Stimulated activated effector memory CD8-positive, alpha-beta T cell treated with anti-CD3 and anti-CD28 coated beads, Interleukin-12 subunit alpha, Interleukin-12 subunit beta, amount 100 ng/mL, for 72 hours (primary cell): ENCODE measurements around the gene TAOK1.
A peak's percentile ranks its signal among the peaks of the same experiment; 100 is the strongest.
"Not testable (repeated sequence)": the region's sequence is repeated elsewhere in the genome, so short reads cannot be mapped to it uniquely, and the experiment has no call there.

Experiments
- ATAC-seq: fragments of 150-1000 bp; cut with Tn5 transposase; 2 replicates; pipeline ENCODE4 v1.10.0; 2021
- DNase-seq, 2 donors: peaks; one replicate each; pipeline ENCODE4 v3.0.0; 2021 to 2022; ENCODE audit warnings: low spot score in 2 of 2
- H3K27ac Mint-ChIP-seq: one replicate; pipeline ENCODE4 v1.8.0; 2022; ENCODE audit warnings: mild to moderate bottlenecking, mixed read lengths
- H3K36me3 Mint-ChIP-seq: one replicate; pipeline ENCODE4 v1.8.0; 2022; ENCODE audit warnings: mild to moderate bottlenecking, mixed read lengths
- H3K4me1 Mint-ChIP-seq: one replicate; pipeline ENCODE4 v1.8.0; 2022; ENCODE audit warnings: mixed read lengths
- H3K4me3 Mint-ChIP-seq: one replicate; pipeline ENCODE4 v1.8.0; 2022; ENCODE audit warnings: mild to moderate bottlenecking, mixed read lengths
- H3K9me3 Mint-ChIP-seq: one replicate; pipeline ENCODE4 v1.8.0; 2022; ENCODE audit warnings: mixed read lengths

The TAOK1 gene

DNA sequence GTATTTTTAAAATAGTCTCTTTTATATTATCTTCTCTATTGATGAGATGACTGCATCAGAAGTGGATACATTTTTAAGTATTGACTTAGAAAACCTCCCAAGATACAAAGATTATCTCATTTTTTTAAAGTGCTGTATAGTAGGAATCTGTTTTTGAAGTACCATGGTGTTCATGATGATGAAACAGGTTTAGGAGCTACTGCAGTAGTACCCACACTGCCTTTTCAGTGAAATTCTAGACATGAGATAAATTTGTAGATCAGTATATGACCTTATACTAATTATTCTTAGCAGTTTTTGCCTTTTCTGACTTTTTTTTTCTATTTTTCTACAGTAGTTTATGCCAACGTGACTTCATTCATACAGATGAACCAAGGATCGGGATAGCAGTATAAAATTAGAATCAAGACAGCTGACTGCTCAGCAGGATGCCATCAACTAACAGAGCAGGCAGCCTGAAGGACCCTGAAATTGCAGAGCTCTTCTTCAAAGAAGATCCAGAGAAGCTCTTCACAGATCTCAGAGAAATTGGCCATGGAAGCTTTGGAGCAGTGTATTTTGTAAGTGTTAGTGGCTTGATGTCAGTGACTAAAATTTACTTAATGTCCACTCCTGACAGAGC, 61.1 kb downstream of the TAOK1 start:
- peaks cover 60% of the 10 kb centered on the region for H3K36me3 Mint-ChIP-seq
- H3K4me1 Mint-ChIP-seq, result peaks cover 32% of the 10 kb centered on the region
- H3K27ac Mint-ChIP-seq, result peak overlapping the region; percentile 58
- ATAC-seq (no peak), DNase-seq (no peak)
- no peak overlapping the region for H3K4me3 Mint-ChIP-seq
- no peaks in the 10 kb centered on the region for H3K9me3 Mint-ChIP-seq

DNA sequence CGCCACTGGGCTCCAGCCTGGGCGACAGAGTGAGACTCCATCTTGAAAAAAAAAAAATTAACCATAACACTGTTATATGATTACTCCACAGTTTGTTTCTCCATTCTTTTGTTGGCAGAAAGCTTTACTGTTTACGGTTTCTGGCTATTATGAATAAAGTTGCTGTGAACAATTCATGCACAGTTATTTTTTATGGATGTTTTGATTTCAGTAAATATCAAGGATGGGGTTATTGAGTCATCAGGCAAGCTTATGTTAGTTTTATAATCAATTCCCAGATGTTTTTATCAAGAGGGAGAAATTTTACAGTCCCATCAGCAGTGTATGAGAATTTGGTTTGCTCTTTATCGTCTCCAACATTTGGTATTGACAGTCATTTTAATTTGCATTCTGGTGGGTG, 67.9 kb downstream of the TAOK1 start:
- DNase-seq, result no peak
- peaks cover 11% of the 10 kb centered on the region for H3K4me1 Mint-ChIP-seq
- no peak for ATAC-seq
- H3K4me3 Mint-ChIP-seq, result no peak overlapping the region
- peaks cover 76% of the 10 kb centered on the region for H3K36me3 Mint-ChIP-seq
- H3K9me3 Mint-ChIP-seq, result no peaks in the 10 kb centered on the region
- no peak overlapping the region for H3K27ac Mint-ChIP-seq

DNA sequence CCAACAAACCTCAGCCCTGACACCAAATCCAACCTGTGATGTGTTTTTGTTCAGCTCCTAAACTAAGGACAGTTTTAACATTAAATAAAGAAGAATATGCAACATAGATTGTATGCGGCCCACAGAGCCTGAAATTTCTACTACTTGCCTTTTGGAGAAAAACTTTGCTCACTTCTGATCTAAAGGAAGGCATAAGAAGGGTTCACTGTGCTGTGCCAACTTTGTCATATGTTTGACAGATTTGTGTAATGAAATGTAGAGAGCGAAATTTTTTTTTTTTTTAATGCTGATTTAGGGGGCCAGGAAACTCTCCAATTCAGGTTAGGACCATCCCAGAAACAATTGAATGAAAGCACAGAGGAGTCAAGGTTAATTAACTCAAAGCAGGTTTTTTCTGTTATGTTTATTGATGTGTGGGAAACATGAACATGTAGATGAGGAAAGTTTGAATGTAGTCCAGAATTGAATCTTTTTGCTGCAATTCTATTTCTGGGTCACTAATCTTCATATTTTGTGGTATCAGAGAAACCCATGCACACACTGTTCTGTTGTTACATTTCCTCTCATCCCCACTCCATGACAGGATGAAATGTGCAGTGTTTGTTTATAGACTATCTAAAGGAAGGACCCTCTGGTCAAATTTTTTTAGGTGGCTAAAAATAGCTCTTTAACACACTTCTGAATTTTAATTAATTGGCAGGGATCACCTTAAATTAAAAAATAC, 71.5 kb downstream of the TAOK1 start:
- H3K4me3 Mint-ChIP-seq, result no peak overlapping the region
- H3K27ac Mint-ChIP-seq, result peak overlapping the region; percentile 60
- no peak for ATAC-seq
- H3K9me3 Mint-ChIP-seq, result no peaks in the 10 kb centered on the region
- no peaks in the 10 kb centered on the region for H3K4me1 Mint-ChIP-seq
- no peak for DNase-seq
- peaks cover 77% of the 10 kb centered on the region for H3K36me3 Mint-ChIP-seq

DNA sequence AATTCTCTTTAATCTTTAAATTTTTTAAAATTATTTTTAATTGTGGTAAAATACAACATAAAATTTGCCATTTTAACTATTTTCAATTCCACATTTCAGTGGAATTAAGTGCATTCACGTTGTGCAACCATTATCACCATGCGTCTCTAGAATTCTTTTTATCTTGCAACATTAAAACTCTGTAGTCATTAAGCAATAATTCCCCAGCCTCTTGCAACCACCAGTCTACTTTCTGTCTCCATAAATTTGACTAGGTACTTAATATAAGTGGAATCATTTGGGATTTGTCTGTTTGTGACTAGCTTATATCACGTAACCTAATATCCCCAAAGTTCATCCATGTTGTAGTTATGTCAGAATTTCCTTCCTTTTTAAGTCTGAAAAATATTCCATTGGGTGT, 79.1 kb downstream of the TAOK1 start:
- H3K9me3 Mint-ChIP-seq, result no peaks in the 10 kb centered on the region
- no peak overlapping the region for H3K27ac Mint-ChIP-seq
- H3K36me3 Mint-ChIP-seq, result peaks cover 93% of the 10 kb centered on the region
- no peak overlapping the region for H3K4me3 Mint-ChIP-seq
- DNase-seq (no peak), ATAC-seq (no peak)
- no peaks in the 10 kb centered on the region for H3K4me1 Mint-ChIP-seq

DNA sequence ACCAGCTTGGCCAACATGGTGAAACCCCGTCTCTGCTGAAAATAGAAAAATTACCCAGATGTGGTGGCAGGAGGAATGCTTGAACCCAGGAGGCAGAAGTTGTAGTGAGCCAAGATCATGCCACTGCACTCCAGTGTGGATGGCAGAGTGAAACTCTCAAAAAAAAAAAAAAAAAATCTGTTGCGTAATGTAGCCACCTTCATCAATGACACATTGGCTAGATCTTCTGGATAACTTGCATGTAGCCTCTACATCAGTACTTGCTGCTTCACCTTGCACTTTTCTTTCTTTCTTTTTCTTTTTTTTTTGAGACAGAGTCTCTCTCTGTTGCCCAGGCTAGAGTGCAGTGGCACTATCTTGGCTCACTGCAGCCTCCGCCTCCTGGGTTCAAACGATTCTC, 83.3 kb downstream of the TAOK1 start:
- H3K27ac Mint-ChIP-seq, result peak overlapping the region; percentile 34
- peaks cover 80% of the 10 kb centered on the region for H3K36me3 Mint-ChIP-seq

DNA sequence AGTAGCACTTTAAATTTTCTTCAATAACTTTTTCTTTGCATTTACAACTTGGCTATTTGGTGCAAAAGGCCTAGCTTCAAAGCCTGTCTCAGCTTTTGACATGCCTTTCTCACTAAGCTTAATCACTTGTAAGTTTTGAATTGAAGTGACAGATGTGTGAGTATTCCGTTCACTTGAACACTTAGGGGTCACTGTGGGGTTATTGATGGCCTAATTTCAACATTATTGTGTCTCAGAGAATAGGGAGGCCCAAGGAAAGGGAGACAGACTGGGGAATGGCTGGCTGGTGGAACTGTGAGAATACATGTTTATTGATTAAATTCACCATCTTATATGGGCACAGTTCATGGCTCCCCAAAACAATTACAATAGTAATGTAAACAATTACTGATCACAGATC, 84.1 kb downstream of the TAOK1 start:
- H3K27ac Mint-ChIP-seq, result no peak overlapping the region
- no peaks in the 10 kb centered on the region for H3K4me1 Mint-ChIP-seq
- DNase-seq (no peak), ATAC-seq (no peak)
- H3K9me3 Mint-ChIP-seq, result no peaks in the 10 kb centered on the region
- peaks cover 82% of the 10 kb centered on the region for H3K36me3 Mint-ChIP-seq
- no peak overlapping the region for H3K4me3 Mint-ChIP-seq

More for the DNA sequence above, 83.3 kb downstream of the TAOK1 start:
- H3K4me1 Mint-ChIP-seq, ATAC-seq, H3K9me3 Mint-ChIP-seq, DNase-seq, H3K4me3 Mint-ChIP-seq: not testable (repeated sequence)

DNA sequence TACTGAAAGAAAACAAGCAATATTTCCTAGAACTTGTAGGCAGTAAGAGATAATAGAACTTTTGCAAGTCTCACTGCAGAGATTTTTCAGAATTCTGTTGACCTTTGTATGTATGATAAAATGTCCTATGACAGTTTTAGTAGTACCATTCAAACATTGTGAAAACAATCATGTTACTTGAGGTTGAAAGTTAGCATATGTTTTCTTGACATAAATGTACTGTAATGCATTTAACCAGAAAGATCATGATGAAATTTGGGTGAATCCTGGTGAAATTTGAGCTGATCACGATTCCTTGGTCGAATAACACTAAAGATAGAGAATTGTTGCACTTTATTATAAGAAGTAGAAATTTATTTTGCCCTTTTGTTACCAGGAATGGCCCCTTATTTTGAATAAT, 85.7 kb downstream of the TAOK1 start:
- no peak for ATAC-seq
- no peaks in the 10 kb centered on the region for H3K4me1 Mint-ChIP-seq
- H3K4me3 Mint-ChIP-seq, result no peak overlapping the region
- no peak for DNase-seq
- peaks cover 81% of the 10 kb centered on the region for H3K36me3 Mint-ChIP-seq
- no peak overlapping the region for H3K27ac Mint-ChIP-seq
- H3K9me3 Mint-ChIP-seq, result no peaks in the 10 kb centered on the region

DNA sequence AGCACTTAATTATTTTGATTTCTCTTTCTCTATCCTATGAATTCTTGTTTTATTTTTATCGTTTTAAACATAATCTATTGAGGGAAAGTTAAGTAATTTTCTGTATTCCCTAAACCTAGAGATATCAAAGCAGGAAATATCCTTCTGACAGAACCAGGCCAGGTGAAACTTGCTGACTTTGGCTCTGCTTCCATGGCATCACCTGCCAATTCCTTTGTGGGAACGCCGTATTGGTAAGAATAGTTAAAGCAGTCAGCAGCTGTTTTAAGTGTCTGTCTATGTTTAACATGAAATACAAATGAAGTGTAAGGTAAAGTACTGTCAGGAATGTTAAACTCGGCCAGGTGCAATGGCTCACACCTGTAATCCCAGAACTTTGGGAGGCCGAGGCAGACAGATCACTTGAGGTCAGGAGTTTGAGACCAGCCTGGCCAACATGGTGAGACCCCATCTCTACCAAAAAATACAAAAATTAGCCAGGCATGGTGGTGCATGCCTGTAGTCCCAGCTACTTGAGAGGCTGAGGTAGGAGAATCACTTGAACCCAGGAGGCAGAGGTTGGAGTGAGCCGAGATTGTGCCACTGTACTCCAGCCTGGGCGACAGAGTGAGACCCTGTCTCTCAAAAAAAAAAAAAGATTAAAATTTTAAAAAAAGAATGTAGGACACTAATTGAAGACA, 90.2 kb downstream of the TAOK1 start:
- peaks cover 88% of the 10 kb centered on the region for H3K36me3 Mint-ChIP-seq
- H3K4me1 Mint-ChIP-seq, H3K9me3 Mint-ChIP-seq, ATAC-seq, DNase-seq, H3K27ac Mint-ChIP-seq, H3K4me3 Mint-ChIP-seq: not testable (repeated sequence)

DNA sequence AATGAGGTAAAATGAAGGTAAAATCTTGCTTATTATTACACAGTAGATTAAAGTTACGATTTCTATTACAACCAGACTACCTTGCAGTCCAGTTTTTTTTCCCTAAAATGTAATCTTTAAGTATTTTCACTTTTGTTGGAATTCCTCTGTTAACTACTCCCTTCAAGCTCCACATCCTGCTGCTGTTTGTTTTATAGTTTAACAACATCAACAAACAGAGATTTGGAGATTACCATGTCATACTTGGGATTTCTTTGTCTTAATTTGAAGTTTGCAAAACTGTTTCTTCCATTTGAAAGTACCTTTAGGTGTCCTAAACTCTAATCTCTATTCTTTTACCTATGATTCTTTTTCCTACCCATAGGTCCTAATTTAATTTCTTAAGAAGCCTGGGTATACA, 93.3 kb downstream of the TAOK1 start:
- Mint-ChIP-seq H3K36me3 (peaks cover 84% of the 10 kb centered on the region), H3K9me3 (no peaks in the 10 kb centered on the region), H3K4me3 (no peak overlapping the region), H3K4me1 (no peaks in the 10 kb centered on the region), H3K27ac (no peak overlapping the region)
- ATAC-seq, result no peak
- DNase-seq, result no peak

DNA sequence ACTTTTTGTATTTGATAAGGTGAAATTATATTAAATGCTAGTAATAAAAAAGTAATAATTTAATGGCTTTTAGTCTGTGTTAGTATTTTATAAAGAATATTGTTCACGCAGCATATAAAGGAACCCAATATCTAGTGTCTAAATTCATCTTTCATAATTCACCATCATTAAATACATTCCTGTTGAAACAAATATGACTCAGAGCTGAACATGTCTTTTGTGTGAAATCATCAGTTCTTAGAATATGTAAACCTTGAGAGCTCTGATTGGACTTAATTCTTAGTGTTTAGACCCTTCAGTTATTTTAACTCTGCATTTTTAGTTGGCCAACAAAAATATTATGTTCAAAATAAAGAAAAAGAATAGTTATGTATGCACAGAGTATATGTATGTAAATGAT, 104.8 kb downstream of the TAOK1 start:
- ATAC-seq (no peak), DNase-seq (no peak)
- Mint-ChIP-seq H3K27ac (peak overlapping the region; percentile 1), H3K9me3 (no peaks in the 10 kb centered on the region), H3K4me1 (no peaks in the 10 kb centered on the region), H3K36me3 (peaks cover 100% of the 10 kb centered on the region), H3K4me3 (no peak overlapping the region)

DNA sequence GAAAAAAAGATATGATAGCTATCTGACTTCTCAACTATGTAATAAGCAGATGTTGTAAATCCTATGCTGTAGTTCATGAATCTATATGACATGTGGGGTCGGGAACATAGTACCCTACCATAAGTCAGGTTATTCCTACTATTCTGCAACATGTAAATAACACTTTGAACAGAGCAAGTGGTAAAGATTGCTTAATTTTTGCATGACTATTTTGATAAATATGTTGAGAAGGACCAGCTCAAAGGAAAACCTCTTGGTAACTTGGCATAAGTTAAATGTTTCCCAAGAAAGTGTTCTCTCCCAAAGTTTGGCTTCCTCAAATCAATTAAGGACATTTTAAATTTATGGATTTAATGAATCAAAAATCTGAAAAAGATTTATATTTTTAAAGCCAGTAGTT, 114.5 kb downstream of the TAOK1 start:
- no peaks in the 10 kb centered on the region for H3K4me1 Mint-ChIP-seq
- no peak for ATAC-seq
- H3K9me3 Mint-ChIP-seq, result no peaks in the 10 kb centered on the region
- no peak overlapping the region for H3K4me3 Mint-ChIP-seq
- DNase-seq, result no peak
- H3K36me3 Mint-ChIP-seq, result peaks cover 99% of the 10 kb centered on the region
- no peak overlapping the region for H3K27ac Mint-ChIP-seq

DNA sequence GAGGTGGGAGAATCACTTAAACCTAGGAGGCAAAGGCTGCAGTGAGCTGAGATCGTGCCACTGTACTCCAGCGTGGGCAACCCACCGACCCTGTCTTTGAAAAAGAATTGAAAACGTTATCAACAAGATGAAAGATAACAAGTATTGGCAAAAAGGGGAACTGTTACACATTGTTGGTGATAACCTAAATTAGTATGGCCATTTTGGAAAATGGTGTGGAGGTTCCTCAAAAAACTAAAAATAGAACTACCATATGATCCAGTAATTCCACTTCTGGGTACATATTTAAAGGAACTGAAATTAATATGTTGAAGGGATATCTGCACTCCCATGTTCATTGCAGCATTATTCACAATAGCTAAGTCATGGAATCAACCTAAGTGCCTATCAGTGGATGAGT, 115.7 kb downstream of the TAOK1 start:
- DNase-seq (no peak), ATAC-seq (no peak)
- peaks cover 99% of the 10 kb centered on the region for H3K36me3 Mint-ChIP-seq

DNA sequence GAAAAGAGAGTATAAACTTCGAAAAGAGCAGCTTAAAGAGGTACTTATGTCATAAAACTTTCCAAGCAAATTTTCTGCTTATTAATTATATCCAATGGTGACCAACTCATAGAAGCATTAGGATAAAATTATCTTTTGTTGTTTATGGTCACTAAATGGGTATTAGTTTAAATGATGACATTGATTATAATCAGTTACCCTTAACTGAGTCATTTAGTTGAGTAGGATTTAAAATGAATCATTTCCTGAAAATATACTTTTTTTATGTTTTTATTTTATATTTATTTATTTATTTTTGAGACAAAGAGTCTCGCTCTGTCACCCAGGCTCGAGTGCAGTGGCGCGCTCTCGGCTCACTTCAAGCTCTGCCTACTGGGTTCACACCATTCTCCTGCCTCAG, 120.8 kb downstream of the TAOK1 start:
- H3K9me3 Mint-ChIP-seq, result no peaks in the 10 kb centered on the region
- no peak for ATAC-seq
- peaks cover 100% of the 10 kb centered on the region for H3K36me3 Mint-ChIP-seq
- DNase-seq, result no peak
- H3K27ac Mint-ChIP-seq, result no peak overlapping the region
- no peak overlapping the region for H3K4me3 Mint-ChIP-seq
- no peaks in the 10 kb centered on the region for H3K4me1 Mint-ChIP-seq

More for the DNA sequence above, 115.7 kb downstream of the TAOK1 start:
- H3K4me1 Mint-ChIP-seq, result no peaks in the 10 kb centered on the region
- no peaks in the 10 kb centered on the region for H3K9me3 Mint-ChIP-seq
- peak overlapping the region; percentile 37 for H3K27ac Mint-ChIP-seq
- H3K4me3 Mint-ChIP-seq, result no peak overlapping the region

DNA sequence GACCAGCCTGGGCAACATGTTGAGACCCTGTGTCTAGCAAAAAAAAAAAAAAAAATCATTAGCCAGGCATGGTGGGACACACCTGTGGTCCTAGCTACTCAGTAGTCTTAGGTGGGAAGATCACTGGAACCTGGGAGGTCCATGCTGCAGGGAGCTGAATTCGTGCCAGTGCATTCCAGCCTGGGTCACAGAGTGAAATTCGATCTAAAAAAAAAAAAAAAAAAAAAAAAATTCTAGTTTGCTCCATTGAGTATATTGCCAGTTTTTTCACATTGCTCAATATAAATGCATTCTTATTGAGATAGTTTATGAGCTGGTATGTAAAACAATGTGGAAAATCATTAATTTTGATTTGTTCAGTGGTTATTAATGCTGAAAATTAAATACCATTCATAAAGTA, 124.6 kb downstream of the TAOK1 start:
- Mint-ChIP-seq H3K9me3 (no peaks in the 10 kb centered on the region), H3K4me1 (no peaks in the 10 kb centered on the region), H3K27ac (no peak overlapping the region), H3K4me3 (no peak overlapping the region), H3K36me3 (peaks cover 100% of the 10 kb centered on the region)
- ATAC-seq (no peak), DNase-seq (no peak)

DNA sequence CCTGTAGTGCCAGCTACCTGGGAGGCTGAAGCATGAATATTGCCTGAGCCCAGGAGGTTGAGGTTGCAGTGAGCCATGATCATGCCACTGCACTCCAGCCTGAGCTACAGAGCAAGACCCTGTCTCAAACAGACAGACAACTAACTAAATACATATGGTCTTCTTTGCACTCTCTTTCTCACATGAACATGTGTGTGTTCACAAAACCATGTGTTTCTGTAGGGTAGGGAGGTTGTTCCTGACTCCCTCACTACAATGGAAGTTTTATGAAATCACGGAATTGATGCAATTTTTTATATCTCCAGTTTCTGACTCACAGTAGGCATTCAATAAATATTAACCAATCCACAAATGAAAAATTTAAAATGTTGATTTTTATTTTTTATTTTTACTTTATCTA, 128.2 kb downstream of the TAOK1 start:
- no peaks in the 10 kb centered on the region for H3K9me3 Mint-ChIP-seq

DNA sequence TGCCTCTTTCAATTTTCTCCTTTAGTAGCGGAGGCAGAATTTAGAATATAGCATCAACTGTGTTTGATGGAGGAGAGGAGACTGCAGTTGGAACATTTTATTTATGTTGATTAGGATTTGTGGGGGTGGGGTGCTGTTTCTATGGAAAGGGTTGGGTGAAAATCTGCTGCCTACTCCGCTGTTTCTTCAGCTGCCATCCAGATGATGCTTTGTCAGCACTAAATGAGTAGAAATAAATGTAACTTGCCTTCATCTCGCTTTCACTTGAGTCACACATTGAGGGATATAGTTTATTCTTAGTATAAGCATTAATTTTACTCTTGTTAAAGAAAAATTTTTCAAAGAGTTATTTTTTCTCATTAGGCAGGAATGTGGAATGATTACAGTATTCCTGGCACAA, 134.5 kb downstream of the TAOK1 start:
- no peaks in the 10 kb centered on the region for H3K4me1 Mint-ChIP-seq
- no peak overlapping the region for H3K4me3 Mint-ChIP-seq
- H3K27ac Mint-ChIP-seq, result peak overlapping the region; percentile 43
- H3K36me3 Mint-ChIP-seq, result peaks cover 86% of the 10 kb centered on the region
- DNase-seq (no peak), ATAC-seq (no peak)
- H3K9me3 Mint-ChIP-seq, result no peaks in the 10 kb centered on the region

More for the DNA sequence above, 128.2 kb downstream of the TAOK1 start:
- DNase-seq (no peak), ATAC-seq (no peak)
- Mint-ChIP-seq H3K4me3 (no peak overlapping the region), H3K4me1 (no peaks in the 10 kb centered on the region), H3K27ac (peak overlapping the region; percentile 15), H3K36me3 (peaks cover 100% of the 10 kb centered on the region)
